Psoas muscle (tissue), 8 donors: ENCODE results near the gene GNPNAT1. TPM values are rescaled to one million over a fixed set of nuclear protein-coding genes. Genes with fewer than 3 reads are reported as not detected.
A peak's percentile ranks its signal among the peaks of the same experiment; 100 is the strongest.

Experiments used
- ATAC-seq, 4 donors: fragments of 200-7000 bp; cut with Tn5 transposase; one replicate each; pipeline ENCODE4 v1.9.1; 2020; ENCODE audit warnings: moderate library complexity in 3 of 4, mild to moderate bottlenecking in 2 of 4
- DNase-seq, 2 donors: peaks; one replicate each; pipeline ENCODE4 v3.0.0-alpha.2; 2020
- H3K27ac ChIP-seq: fragments of 200-600 bp; one replicate; pipeline ENCODE4 v1.8.0; 2022
- H3K27me3 ChIP-seq, 3 donors: fragments of 200-600 bp in 1 of 3; one replicate each; pipeline versions ENCODE4 v1.6.1 to v1.8.0; 2013 to 2022; ENCODE audit warnings: low read length in 2 of 3, mild to moderate bottlenecking in 2 of 3, moderate library complexity in 1 of 3; ENCODE audit not compliant: insufficient read depth in 3 of 3
- H3K36me3 ChIP-seq, 2 donors: fragments of 200-600 bp in 1 of 2; one replicate each; pipeline versions ENCODE4 v1.6.1 to v1.8.0; 2013 to 2022; ENCODE audit warnings: low read depth in 1 of 2, mild to moderate bottlenecking in 1 of 2, moderate library complexity in 1 of 2; ENCODE audit not compliant: insufficient read depth in 1 of 2
- H3K4me1 ChIP-seq: fragments of 200-600 bp; one replicate; pipeline ENCODE4 v1.8.0; 2022
- H3K4me3 ChIP-seq: fragments of 200-600 bp; one replicate; pipeline ENCODE4 v1.8.0; 2022; ENCODE audit warnings: mild to moderate bottlenecking
- H3K9me3 ChIP-seq: fragments of 200-600 bp; one replicate; pipeline ENCODE4 v1.8.0; 2022
- CTCF ChIP-seq: fragments of 200-600 bp; IDR thresholded peaks from one replicate; pipeline ENCODE4 v1.8.0; 2022; ENCODE audit warnings: antibody characterized with exemption
- WGBS, 3 donors: extraction: QIAGEN DNeasy Blood & Tissue Kit; methylation state at CpG; one replicate each; pipeline versions ENCODE4 v1.1.6 to v1.1.7; 2013; 5-methylcytosine and 5-hydroxymethylcytosine counted together
- intact Hi-C, 2 donors: fragments of 100-400 bp; cut with DNase I; formaldehyde crosslinking; loops; one replicate each; pipeline versions ENCODE4 v1.11.0 to v1.14.2; 2022
- polyA plus RNA-seq, 3 donors: library from polyadenylated mRNA; stranded (reverse); fragments of 200-250 nt; gene quantifications; one replicate each; pipeline ENCODE4 v1.2.3, GENCODE V29; 2013
- total RNA-seq, 4 donors: library from RNA; stranded (reverse); fragmentation: NEBNext Ultra II Directional in 2 of 4; extraction: Animal tissue kit (Norgen Biotek cat#: 25700) in 2 of 4; gene quantifications; one replicate each; pipeline versions ENCODE4 v1.2.1 to v1.2.4, GENCODE V29; 2021 to 2023
- donor health status: healthy with polysubstance abuse.
- donor health status: DM: no; HTN: no; CAD: no; lungs with moderate emphysema.
- donor health status: Bipolar disorder and iron deficiency.
- donor health status: healthy.
- donor health status: DM: yes; HTN: yes; CAD: no.
- donor health status: DM: no; HTN: no; CAD: no.
- donor health status: DM: no; HTN: no; CAD: no.
- donor health status: DM: yes; HTN: yes; CAD: no.

The GNPNAT1 gene
- total and polyA plus RNA-seq, 7 donors: 7.9 to 54.0 (median 15.8) TPM

- no peak for DNase-seq
- 69 to 78% (median 76%) methylated on average over 2 of the region's 2 CpGs for WGBS, 3 donors
- intact Hi-C loops: loop anchor here in 1 of 2 donors (5.0 kb wide), 1 partner anchor 241 kb away; the partner anchor contains the start of genes GPR137C and TXNDC16
- TF ChIP-seq CTCF: no peak
- peaks cover 9% of the 10 kb centered on the region for H3K4me1 ChIP-seq
- H3K4me3 ChIP-seq: no peak overlapping the region
- H3K36me3 ChIP-seq: no peaks in the 10 kb centered on the region
- H3K27ac ChIP-seq: no peak overlapping the region
- no peak for ATAC-seq
- H3K27me3 ChIP-seq: no peaks in the 10 kb centered on the region
- no peaks in the 10 kb centered on the region for H3K9me3 ChIP-seq
Measured at GRCh38 chr14:52793061-52793460, 1.7 kb upstream of the GNPNAT1 start.

GRCh38 chr14:52792097-52792415 is 649 bp upstream of the GNPNAT1 start:
- Histone ChIP-seq H3K27me3 (no peaks in the 10 kb centered on the region), H3K4me1 (peaks cover 9% of the 10 kb centered on the region), H3K36me3 (no peaks in the 10 kb centered on the region), H3K27ac (peak overlapping the region; percentile 87), H3K4me3 (peak overlapping the region; percentile 78), H3K9me3 (no peaks in the 10 kb centered on the region)
- no peak for TF ChIP-seq CTCF
- peak in 1 of 4 donors; percentile 25 for ATAC-seq
- intact Hi-C loops: loop anchor here in 1 of 2 donors (5.0 kb wide), 1 partner anchor 240 kb away; the partner anchor contains the start of genes GPR137C and TXNDC16
- no peak for DNase-seq
- WGBS, 3 donors: 72 to 77% (median 75%) methylated on average over 7 of the region's 7 CpGs

- intact Hi-C loops: loop anchor here in 1 of 2 donors (5.0 kb wide), 1 partner anchor 238 kb away; the partner anchor contains the start of genes GPR137C and TXNDC16
- TF ChIP-seq CTCF: no peak
- Histone ChIP-seq H3K9me3 (no peaks in the 10 kb centered on the region), H3K27me3 (no peaks in the 10 kb centered on the region), H3K27ac (peak overlapping the region; percentile 87), H3K36me3 (no peaks in the 10 kb centered on the region), H3K4me3 (peak overlapping the region; percentile 78), H3K4me1 (peaks cover 9% of the 10 kb centered on the region)
- WGBS, 3 donors: 2 to 4% (median 4%) methylated on average over 26 of the region's 26 CpGs
- DNase-seq (no peak), ATAC-seq (no peak)
Measured at GRCh38 chr14:52790756-52791222, 618 bp downstream of the GNPNAT1 start.

GRCh38 chr14:52790011-52790755 is 1.2 kb downstream of the GNPNAT1 start:
- Histone ChIP-seq H3K27ac (no peak overlapping the region), H3K9me3 (no peaks in the 10 kb centered on the region), H3K27me3 (no peaks in the 10 kb centered on the region), H3K4me1 (peaks cover 9% of the 10 kb centered on the region), H3K4me3 (peak overlapping the region; percentile 78), H3K36me3 (no peaks in the 10 kb centered on the region)
- 59 to 64% (median 62%) methylated on average over 18 of the region's 18 CpGs for WGBS, 3 donors
- ATAC-seq: no peak
- DNase-seq: no peak
- no peak for TF ChIP-seq CTCF
- intact Hi-C loops: loop anchor here in 1 of 2 donors (5.0 kb wide), 1 partner anchor 238 kb away; the partner anchor contains the start of genes GPR137C and TXNDC16
